T-helper 1 cell (primary cell): ENCODE data around the gene SCN9A.
A peak's percentile ranks its signal among the peaks of the same experiment; 100 is the strongest.
"Not testable (repeated sequence)": the region's sequence is repeated elsewhere in the genome, so short reads cannot be mapped to it uniquely, and the experiment has no call there.

Experiments
- DNase-seq, 5 donors: peaks; one replicate each; pipeline ENCODE4 v3.0.0-alpha.2; 2012 to 2020

SCN9A gene

DNA sequence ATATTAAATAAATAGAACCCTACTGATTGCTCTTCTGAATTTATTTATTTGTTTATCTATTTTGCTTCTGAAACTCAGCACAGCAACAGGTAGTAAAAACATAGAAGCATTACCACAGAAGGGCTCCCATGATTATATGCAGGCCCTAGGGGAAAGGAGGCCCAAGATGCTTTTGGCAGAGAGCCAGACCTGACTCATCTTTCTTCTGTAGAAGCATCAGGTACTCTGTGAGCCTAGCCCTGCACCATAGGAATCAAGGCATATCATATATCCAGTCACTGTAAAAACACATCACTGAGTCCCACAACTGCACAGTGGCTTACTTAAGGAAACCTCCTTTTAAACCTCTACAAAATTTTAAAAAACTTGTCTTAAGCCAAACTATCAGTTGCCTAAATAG lies 1.8 kb downstream of the SCN9A start:
- DNase-seq = peak in 1 of 5 donors; percentile 1

DNA sequence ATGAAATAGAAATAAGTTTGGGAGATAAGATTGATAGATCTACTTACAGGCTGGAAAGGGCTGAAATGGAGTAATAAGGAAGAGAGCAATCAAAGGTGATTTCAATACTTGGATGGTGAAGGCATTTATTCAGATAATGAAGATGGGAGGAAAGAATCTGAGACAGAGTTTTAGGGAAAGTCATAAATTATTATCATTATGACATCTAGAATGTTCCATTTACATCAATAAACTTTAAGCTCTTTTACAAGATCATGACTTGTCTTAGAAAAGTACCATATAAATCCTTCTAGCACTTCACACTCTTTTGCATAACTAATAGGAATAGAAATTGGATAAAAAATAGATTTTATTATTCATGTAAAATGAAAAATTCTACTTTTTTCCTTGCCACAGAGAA lies 2.2 kb downstream of the SCN9A start:
- no peak for DNase-seq

DNA sequence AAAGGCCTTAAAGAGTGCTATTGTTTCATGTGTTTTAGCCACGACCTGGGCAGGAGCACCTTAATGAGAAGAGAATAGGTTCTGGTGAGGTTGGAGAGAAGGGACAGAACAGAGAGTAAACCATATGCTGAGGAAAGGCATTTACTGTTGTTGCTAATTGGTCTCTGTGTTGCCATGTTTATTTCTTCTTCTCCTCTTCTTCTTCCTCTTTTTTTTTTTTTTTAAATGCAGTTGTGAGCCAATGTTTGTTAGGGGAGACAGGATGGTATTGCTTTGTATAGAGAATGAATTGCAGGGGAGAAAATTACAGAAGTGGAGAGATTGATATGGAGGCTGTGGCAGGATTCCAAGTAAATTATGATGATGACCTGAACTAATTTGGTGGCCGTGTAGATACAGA lies 2.6 kb downstream of the SCN9A start:
- no peak for DNase-seq

DNA sequence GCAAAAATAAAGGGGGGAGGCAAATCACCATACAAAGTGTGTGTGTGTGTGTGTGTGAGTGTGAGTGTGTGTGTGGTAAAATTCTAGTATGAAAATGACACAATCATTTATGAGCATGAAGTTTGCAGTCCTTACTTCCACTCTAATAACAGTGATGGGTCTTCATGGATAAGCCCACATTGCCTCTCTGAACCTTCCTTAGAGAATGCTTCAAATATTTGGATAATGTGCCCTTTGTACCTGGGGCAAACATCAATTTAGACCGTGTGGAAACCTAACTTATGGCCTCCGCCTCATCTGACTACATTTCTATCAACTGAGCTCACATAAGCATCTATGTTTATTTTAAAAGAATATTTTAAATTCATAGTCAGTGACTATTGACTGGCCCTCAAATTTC lies 3.7 kb downstream of the SCN9A start:
- no peak for DNase-seq

- no peak for DNase-seq
Measured at GRCh38 chr2:166365803-166366420, 9.8 kb downstream of the SCN9A start.

GRCh38 chr2:166365239-166365638 lies 10.5 kb downstream of the SCN9A start:
- no peak for DNase-seq

- no peak for DNase-seq
Measured at GRCh38 chr2:166364476-166365161, 11.1 kb downstream of the SCN9A start.

DNA sequence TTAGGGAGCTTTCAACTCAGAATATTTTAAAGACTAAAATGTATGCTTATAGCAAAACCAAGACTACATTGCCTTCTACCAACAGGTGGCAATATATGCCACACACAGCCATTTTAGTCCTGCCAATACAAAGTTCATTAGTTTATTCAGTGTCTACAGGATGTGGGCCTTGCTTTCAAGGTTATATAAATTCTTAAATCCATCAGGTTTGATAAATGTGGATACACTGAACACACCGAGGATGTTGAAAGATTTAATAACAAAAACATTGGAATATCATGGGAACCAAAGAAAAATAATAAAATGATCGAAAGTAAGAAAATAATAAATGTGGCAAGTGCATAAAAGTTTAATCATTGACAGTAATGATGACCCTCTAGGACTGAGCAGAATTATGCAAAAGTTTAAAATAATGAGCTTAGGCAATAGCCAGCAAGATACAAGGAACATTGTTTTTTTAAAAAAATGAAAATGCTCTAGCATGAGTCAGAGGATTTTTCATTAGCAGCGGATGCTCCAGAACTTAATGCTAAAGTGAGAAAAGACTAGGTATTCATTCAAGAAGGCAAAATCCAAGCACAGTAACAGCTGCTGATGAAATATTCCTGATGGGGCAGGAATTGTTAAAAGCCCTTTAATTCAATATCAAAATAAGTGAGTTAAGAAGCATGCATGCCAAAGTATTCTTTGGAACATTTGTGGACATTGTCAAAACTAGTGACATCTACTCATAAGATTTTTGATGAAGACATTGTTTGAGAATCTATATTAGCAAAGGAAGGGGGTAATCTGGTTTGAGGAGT lies 14.2 kb downstream of the SCN9A start:
- peak in 1 of 5 donors; percentile 3 for DNase-seq

DNA sequence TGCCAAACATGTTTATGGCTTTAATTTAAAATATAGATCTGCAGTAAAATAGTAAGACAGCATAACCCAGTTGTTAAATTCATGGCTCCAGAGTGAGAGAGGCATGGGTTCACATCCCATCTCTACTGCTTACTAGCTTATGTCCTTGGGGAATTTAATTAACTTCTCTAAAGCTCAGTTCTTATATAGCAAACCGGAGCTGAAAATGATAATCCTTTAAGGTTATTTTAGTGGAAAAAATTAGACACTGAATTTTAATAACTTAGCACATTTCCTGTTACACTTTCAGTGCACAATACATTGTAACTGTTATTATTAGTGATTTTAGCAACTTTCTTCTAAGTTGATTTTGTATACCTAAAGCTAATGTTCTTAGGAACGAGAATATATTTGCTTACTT lies 14.8 kb downstream of the SCN9A start:
- DNase-seq = no peak

DNA sequence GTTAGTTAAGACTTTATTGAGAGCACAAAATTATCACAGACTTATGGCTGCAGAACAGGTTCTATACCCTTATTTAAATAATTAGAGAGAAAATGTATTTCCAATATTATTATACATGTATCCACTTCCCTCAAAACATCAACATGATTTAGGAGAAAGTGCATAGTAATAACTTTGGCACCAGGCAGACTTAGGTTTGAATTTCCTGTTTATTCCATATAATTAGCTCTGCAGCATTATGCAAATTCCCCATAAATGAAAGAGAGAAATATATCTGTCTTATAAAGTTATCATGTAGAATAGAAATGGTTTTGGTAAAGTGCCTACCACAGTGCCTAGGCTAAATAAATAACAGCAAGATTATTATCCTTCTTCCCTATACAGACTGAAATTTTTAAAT lies 15.3 kb downstream of the SCN9A start:
- no peak for DNase-seq

DNA sequence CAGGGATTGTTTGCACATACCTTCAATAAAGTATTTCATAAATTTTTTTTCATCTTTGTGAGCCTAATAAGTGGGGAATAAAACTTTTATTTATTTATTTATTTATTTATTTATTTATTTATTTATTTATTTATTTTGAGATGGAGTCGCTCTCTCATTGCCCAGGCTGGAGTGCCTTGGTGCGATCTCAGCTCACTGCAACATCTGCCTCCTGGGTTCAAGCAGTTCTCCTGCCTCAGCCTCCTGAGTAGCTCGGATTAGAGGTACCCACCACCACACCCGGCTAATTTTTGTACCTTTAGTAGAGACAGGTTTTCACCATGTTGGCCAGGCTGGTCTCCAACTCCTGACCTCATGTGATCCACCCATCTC lies 17.8 kb downstream of the SCN9A start:
- not testable (repeated sequence) for DNase-seq

- no peak for DNase-seq
Measured at GRCh38 chr2:166357068-166357949, 18.4 kb downstream of the SCN9A start.

GRCh38 chr2:166351319-166351718 lies 24.4 kb downstream of the SCN9A start:
- DNase-seq = no peak

DNA sequence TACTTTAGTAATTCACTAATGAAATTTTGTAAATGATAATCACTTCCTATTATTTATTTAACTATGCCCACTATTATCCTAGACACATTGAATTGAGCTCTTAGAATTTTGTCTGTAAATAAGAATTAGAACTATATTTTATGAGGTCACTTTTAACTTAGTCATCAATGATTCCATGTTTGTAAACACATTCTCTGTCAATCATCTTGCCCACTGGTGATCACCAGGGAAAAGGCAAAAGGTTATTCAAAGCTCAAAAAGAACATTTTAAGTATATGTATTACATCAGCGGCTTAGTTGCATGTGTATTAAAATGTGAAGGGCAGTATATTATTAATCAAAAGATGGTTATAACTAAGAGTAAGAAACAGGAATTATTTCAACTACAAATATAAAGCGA lies 25.2 kb downstream of the SCN9A start:
- no peak for DNase-seq

GRCh38 chr2:166344286-166345113 lies 31.2 kb downstream of the SCN9A start:
- DNase-seq = no peak

DNA sequence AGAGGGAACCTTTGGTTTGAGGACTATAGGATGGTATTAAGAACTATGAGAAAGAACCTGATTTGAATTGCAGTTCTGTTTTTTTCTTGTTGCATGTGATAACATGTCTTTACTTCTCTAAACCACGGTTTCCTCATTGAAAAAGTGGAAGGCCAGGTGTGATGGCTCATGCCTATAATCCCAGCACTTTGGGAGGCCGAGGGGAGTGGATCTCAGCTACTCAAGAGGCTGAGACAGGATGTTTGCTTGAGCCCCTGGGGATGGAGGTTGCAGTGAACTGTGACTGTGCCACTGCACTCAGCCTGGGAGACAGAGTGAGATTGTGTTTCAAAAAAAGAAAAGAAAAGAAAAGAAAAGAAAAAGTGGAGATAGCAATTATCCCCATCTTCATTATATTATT lies 32.3 kb downstream of the SCN9A start:
- no peak for DNase-seq

DNA sequence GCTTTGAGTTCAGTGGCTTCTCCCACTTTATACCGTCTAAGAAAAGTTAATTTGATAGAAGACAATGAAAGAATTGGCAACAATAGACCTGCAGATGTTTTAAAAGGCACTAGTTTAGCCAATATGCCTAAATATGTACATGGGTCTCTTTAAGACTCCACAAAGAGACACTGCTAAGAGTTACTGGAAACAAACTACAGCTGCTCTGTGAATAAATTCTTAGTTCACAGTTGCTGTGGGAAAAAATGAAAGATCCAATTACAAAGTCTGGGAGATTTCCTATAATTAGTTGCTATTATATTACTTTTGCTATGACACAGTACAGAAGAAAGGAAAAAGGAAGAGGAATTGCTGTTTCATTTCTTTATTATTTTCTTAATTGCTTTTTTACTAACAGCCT lies 34.3 kb downstream of the SCN9A start:
- DNase-seq = no peak

GRCh38 chr2:166338831-166339339 lies 36.9 kb downstream of the SCN9A start:
- DNase-seq = no peak

DNA sequence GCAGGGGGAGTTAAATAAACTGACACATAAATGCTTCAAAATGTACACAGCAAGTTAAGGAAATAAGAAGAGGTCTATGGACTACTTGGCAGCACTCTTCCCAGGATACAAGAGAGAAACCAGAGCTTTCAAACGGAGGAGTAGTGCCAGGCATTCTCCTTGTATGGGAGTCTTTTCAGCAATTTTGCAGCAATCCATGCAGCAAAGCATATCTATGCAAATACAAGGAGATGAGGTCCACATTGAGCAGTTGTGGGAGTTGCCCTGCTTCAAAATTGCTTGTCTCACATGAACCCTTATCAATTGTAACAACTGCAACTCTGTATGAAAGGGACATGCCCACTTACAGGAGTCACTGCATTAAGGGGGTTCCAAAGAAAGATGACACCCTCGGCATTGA lies 37.8 kb downstream of the SCN9A start:
- DNase-seq = no peak

DNA sequence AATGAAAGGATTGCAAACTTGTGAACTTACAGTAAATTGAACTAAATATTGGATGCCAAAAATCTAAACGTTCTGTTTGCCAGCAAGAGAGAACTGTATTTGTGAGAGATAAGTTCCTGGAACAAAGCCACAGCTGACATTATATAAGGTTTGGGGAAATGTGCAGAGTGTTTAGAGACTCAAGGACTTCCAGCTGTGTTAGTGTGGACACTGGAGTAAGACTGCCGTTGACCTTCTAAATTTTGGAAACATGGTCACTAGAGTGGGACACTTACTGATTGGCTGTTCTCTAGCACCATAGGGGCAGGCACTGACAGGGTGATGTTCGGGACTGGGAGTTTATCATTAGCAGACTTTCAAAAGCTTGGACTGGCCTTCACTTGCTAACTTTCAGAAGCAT lies 40.5 kb downstream of the SCN9A start:
- DNase-seq = no peak

DNA sequence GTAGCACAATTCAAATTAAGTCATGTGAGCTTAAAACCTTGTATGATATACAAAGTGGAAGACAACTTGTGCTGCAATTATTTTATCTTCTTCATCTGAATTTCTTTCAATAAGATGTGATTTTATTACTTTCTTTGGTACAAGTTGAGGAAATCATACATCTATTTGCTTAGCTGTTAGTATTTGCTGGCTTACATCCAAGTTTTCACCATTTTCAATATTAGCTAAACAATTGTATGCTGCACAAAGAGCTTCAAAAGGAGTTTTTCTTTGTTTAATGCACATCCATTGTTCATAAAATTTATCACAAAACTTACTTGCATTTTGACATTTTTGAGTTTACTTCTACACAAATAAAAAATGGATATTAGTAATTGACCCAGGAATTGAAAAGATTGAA lies 40.9 kb downstream of the SCN9A start:
- no peak for DNase-seq

GRCh38 chr2:166333801-166334200 lies 41.9 kb downstream of the SCN9A start:
- DNase-seq = no peak
